H1 (cell line): ENCODE results near the gene ZSCAN16. TPM values are rescaled to one million over a fixed set of nuclear protein-coding genes. Genes with fewer than 3 reads are reported as not detected.

Source experiments
- CTCF ChIA-PET: fragments of 300-600 bp; sonication (Branson Sonifier 250); formaldehyde crosslinking; loops from one replicate; lab custom pipeline; 2021; ENCODE audit not compliant: partially characterized antibody; lab: Charles Lee
- POLR2A ChIA-PET: fragments of 300-600 bp; sonication (Branson Sonifier 250); formaldehyde crosslinking; loops from one replicate; lab custom pipeline; 2021; ENCODE audit warnings: inconsistent platforms; ENCODE audit not compliant: partially characterized antibody; lab: Charles Lee
- DNase-seq, 2 experiments: peaks; one replicate each; pipeline versions ENCODE4 v3.0.0 to v3.0.0-alpha.2; 2010 to 2022; ENCODE audit warnings: low spot score in 2 of 2, low read depth in 1 of 2, mixed read lengths in 1 of 2
- FAIRE-seq: peaks from 2 replicates; lab custom pipeline; 2011; peaks lifted over from hg19 to GRCh38; lab: Jason Lieb, UNC
- H2AFZ ChIP-seq: 2 replicates; pipeline ENCODE4 v1.8.1; 2012; ENCODE audit warnings: low read length, inconsistent platforms
- H2AK5ac ChIP-seq: 2 replicates; pipeline ENCODE4 v1.6.1; 2013; ENCODE audit warnings: low read depth, low read length
- H2BK120ac ChIP-seq: replicated peaks from 2 replicates; pipeline ENCODE3; 2013; ENCODE audit warnings: low read depth, low read length, inconsistent platforms
- H2BK12ac ChIP-seq: 2 replicates; pipeline ENCODE4 v1.6.1; 2013; ENCODE audit warnings: low read depth, low read length
- H2BK15ac ChIP-seq: 2 replicates; pipeline ENCODE4 v1.6.1; 2013; ENCODE audit warnings: low read length
- H2BK20ac ChIP-seq: 2 replicates; pipeline ENCODE4 v1.6.1; 2013; ENCODE audit warnings: low read length
- H2BK5ac ChIP-seq: 2 replicates; pipeline ENCODE4 v1.6.1; 2013; ENCODE audit warnings: low read depth, low read length
- H3K14ac ChIP-seq: 2 replicates; pipeline ENCODE4 v1.6.1; 2013; ENCODE audit warnings: inconsistent platforms; ENCODE audit not compliant: insufficient read length
- H3K18ac ChIP-seq: 2 replicates; pipeline ENCODE4 v1.6.1; 2013; ENCODE audit warnings: low read length; ENCODE audit errors: extremely low read depth
- H3K23ac ChIP-seq: 2 replicates; pipeline ENCODE4 v1.6.1; 2013; ENCODE audit warnings: inconsistent platforms; ENCODE audit not compliant: insufficient read length
- H3K23me2 ChIP-seq: 2 replicates; pipeline ENCODE4 v1.6.1; 2013; ENCODE audit warnings: low read depth, low read length
- H3K27ac ChIP-seq: 2 replicates; pipeline ENCODE4 v1.6.1; 2011; ENCODE audit warnings: low read depth, low read length, inconsistent platforms
- H3K27me3 ChIP-seq, 4 experiments: replicated peaks in 1 of 4; 1 replicate in 1 of 4; 2 replicates in 3 of 4; pipeline versions ENCODE4 v1.6.1 to v1.8.1; 2011 to 2013; ENCODE audit warnings: low read length in 3 of 4, mild to moderate bottlenecking in 3 of 4, inconsistent platforms in 2 of 4, mixed read lengths in 2 of 4, moderate library complexity in 1 of 4; ENCODE audit not compliant: control insufficient read depth in 3 of 4, insufficient read depth in 3 of 4; ENCODE audit errors: extremely low read depth in 1 of 4
- H3K36me3 ChIP-seq, 4 experiments: 2 replicates each; pipeline versions ENCODE4 v1.6.1 to v1.8.1; 2011 to 2013; ENCODE audit warnings: mild to moderate bottlenecking in 4 of 4, low read length in 3 of 4, moderate library complexity in 2 of 4, control low read depth in 1 of 4, inconsistent platforms in 1 of 4; ENCODE audit not compliant: insufficient read depth in 4 of 4, control insufficient read depth in 2 of 4
- H3K4ac ChIP-seq: replicated peaks from 2 replicates; pipeline ENCODE3; 2013; ENCODE audit warnings: low read length, low read depth, mixed read lengths, inconsistent platforms; ENCODE audit not compliant: insufficient read length
- H3K4me1 ChIP-seq, 4 experiments: replicated peaks in 1 of 4; 1 replicate in 1 of 4; 2 replicates in 3 of 4; pipeline versions ENCODE4 v1.6.1 to v1.8.1; 2011 to 2013; ENCODE audit warnings: low read length in 3 of 4, inconsistent platforms in 2 of 4, mixed read lengths in 1 of 4; ENCODE audit not compliant: insufficient read depth in 4 of 4, control insufficient read depth in 3 of 4
- H3K4me2 ChIP-seq, 2 experiments: 2 replicates each; pipeline versions ENCODE4 v1.6.1 to v1.8.1; 2011 to 2013; ENCODE audit warnings: low read depth in 2 of 2, low read length in 2 of 2, control low read depth in 1 of 2, inconsistent platforms in 1 of 2, mild to moderate bottlenecking in 1 of 2; ENCODE audit not compliant: insufficient read depth in 1 of 2
- H3K4me3 ChIP-seq, 4 experiments: fragments of 200-600, 300-600 bp in 1 of 4; sonication (generic), shearing (Covaris generic), sonication (Bioruptor Twin) in 1 of 4; 2 replicates each; pipeline versions ENCODE4 v1.5.1 to v1.8.1; 2011 to 2016; ENCODE audit warnings: low read length in 4 of 4, low read depth in 3 of 4, control low read depth in 2 of 4, inconsistent platforms in 2 of 4, mild to moderate bottlenecking in 2 of 4, mixed read lengths in 1 of 4, moderate library complexity in 1 of 4; ENCODE audit not compliant: insufficient read depth in 2 of 4; ENCODE audit errors: extremely low read depth in 1 of 4
- H3K56ac ChIP-seq: replicated peaks from 2 replicates; pipeline ENCODE3; 2013; ENCODE audit warnings: low read depth, mild to moderate bottlenecking, mixed read lengths, low read length, inconsistent platforms; ENCODE audit not compliant: insufficient read length
- H3K79me1 ChIP-seq: 2 replicates; pipeline ENCODE4 v1.6.1; 2013; ENCODE audit warnings: low read depth, low read length, control low read depth
- H3K79me2 ChIP-seq, 2 experiments: 2 replicates each; pipeline versions ENCODE4 v1.6.1 to v1.8.1; 2012 to 2013; ENCODE audit warnings: low read length in 2 of 2, mild to moderate bottlenecking in 2 of 2, inconsistent platforms in 1 of 2; ENCODE audit not compliant: insufficient read depth in 2 of 2, control insufficient read depth in 1 of 2
- H3K9ac ChIP-seq, 4 experiments: replicated peaks in 1 of 4; 1 replicate in 1 of 4; 2 replicates in 3 of 4; pipeline versions ENCODE4 v1.6.1 to v1.8.1; 2011 to 2013; ENCODE audit warnings: low read depth in 3 of 4, low read length in 3 of 4, control low read depth in 2 of 4, mild to moderate bottlenecking in 2 of 4, moderate library complexity in 2 of 4, inconsistent platforms in 1 of 4; ENCODE audit errors: extremely low read depth in 1 of 4
- H3K9me3 ChIP-seq, 2 experiments: 2 replicates each; pipeline versions ENCODE4 v1.6.1 to v1.8.1; 2012 to 2013; ENCODE audit warnings: mild to moderate bottlenecking in 2 of 2, moderate library complexity in 2 of 2, control low read depth in 1 of 2, inconsistent platforms in 1 of 2, low read depth in 1 of 2, low read length in 1 of 2, mixed read lengths in 1 of 2; ENCODE audit not compliant: insufficient read depth in 2 of 2
- H4K20me1 ChIP-seq, 2 experiments: replicated peaks in 1 of 2; 2 replicates each; pipeline versions ENCODE3 to v1.8.1; 2011 to 2013; ENCODE audit warnings: inconsistent platforms in 2 of 2, low read length in 2 of 2, mild to moderate bottlenecking in 1 of 2; ENCODE audit not compliant: insufficient read depth in 2 of 2, control insufficient read depth in 1 of 2
- H4K5ac ChIP-seq: 2 replicates; pipeline ENCODE4 v1.6.1; 2013; ENCODE audit warnings: low read length, low read depth, mixed read lengths, inconsistent platforms; ENCODE audit not compliant: insufficient read length
- H4K8ac ChIP-seq: 2 replicates; pipeline ENCODE4 v1.8.0; 2013; ENCODE audit warnings: mild to moderate bottlenecking, moderate library complexity, low read length, inconsistent platforms; ENCODE audit not compliant: insufficient read depth; ENCODE audit errors: extremely low read depth
- H4K91ac ChIP-seq: replicated peaks from 2 replicates; pipeline ENCODE3; 2013; ENCODE audit warnings: low read length, mixed read lengths, inconsistent platforms; ENCODE audit not compliant: insufficient read length
- CBX5 ChIP-seq: fragments of 300-800, 300-1000 bp; sonication (generic); IDR thresholded peaks from 2 replicates; pipeline ENCODE4 v1.7.1; 2016; ENCODE audit warnings: antibody characterized with exemption, low read length, low read depth
- FOSL1 ChIP-seq: IDR thresholded peaks from 2 replicates; pipeline ENCODE4 v1.6.1; 2011; ENCODE audit warnings: mild to moderate bottlenecking, low read depth, low read length, moderate library complexity; ENCODE audit not compliant: insufficient read depth
- SP1 ChIP-seq: IDR thresholded peaks from 2 replicates; pipeline ENCODE4 v1.6.1; 2011; ENCODE audit warnings: low read depth, low read length
- WGBS, 2 experiments: shearing (Covaris generic) in 1 of 2; methylation state at CpG; one replicate each; pipeline versions ENCODE4 v1.1.6 to v1.1.7; 2013 to 2015; ENCODE audit warnings: low lambda C conversion rate in 2 of 2, mixed read lengths in 2 of 2, inconsistent platforms in 1 of 2, low coverage in 1 of 2, missing lambda C conversion rate in 1 of 2; ENCODE audit not compliant: insufficient replicate concordance in 2 of 2, insufficient coverage in 1 of 2, insufficient read length in 1 of 2; ENCODE audit errors: extremely low coverage in 1 of 2, missing lambda C conversion rate in 1 of 2; 5-methylcytosine and 5-hydroxymethylcytosine counted together
- polyA plus RNA-seq, 7 experiments: library from polyadenylated mRNA; depleted of rRNA in 3 of 7; stranded (reverse) in 5 of 7; unstranded in 2 of 7; fragments of >200 nt in 5 of 7; fragments of 200-250 nt in 2 of 7; gene quantifications; 1 replicate in 5 of 7; 2 replicates in 1 of 7; 4 replicates in 1 of 7; pipeline versions ENCODE4 v1.2.1 to v1.2.3, GENCODE V29; 2011 to 2013; ENCODE audit warnings: missing spikeins in 2 of 7, mixed read lengths in 2 of 7
- total RNA-seq: library from RNA; stranded (reverse); fragmentation: NEBNext Ultra II Directional; extraction: Animal tissue kit (Norgen Biotek cat#: 25700); gene quantifications from 2 replicates; pipeline ENCODE4 v1.2.1, GENCODE V29; 2021

The ZSCAN16 gene
- total and polyA plus RNA-seq, 2 of the 8 experiments (the other 6 are each of a cell fraction or from before 2014, with no cell fraction given) = 3.6 to 9.4 TPM

DNA sequence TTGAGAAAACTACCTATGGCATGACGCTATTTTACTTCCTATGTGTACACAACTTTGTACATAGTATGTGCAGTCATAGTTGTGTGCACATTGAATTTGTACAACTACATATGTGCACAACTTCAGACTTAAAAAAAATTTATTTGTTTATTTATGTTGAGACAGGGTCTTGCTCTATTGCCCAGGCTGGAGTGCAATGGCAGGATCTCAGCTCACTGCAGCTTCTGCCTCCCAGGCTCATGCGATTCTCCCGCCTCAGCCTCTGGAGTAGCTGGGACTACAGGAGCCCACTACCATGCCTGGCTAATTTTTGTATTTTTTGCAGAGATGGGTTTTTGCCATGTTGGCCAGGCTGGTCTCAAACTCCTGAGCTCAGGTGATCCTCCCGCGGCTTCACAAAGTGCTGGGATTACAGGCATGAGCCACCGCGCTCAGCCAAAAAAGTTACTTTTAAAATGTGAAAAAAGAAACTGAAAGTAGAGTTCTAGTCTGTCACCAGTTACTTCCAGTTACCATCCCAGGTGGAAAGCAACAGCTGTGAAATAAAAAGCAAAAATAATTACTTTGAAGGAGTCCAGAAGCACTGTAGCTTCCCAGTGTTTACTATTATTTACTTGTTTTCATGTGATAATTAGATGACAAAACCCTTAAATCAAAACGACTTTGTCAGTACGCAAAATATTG lies 15.6 kb downstream of the ZSCAN16 start:
- no peak overlapping the region for H3K18ac ChIP-seq
- H3K9me3 ChIP-seq = no peaks in the 10 kb centered on the region
- ChIA-PET CTCF (no interaction called here), POLR2A (interaction anchor here (0.7 to 1.4 kb wide), 4 partner anchors 9 to 708 kb away, joined by 3 to 5 read pairs (median 3); partner anchors contain the start of gene ZSCAN16)
- no peak overlapping the region for H2BK12ac ChIP-seq
- no peak overlapping the region for H4K91ac ChIP-seq
- DNase-seq (no peak), FAIRE-seq (no peak)
- no peak overlapping the region for H3K27ac ChIP-seq
- no peak overlapping the region for H4K8ac ChIP-seq
- peaks cover 0 to 12% (median 2%) of the 10 kb centered on the region in 4 experiments; a peak in 3 of 7 replicates for H3K4me1 ChIP-seq
- H3K4ac ChIP-seq = no peak overlapping the region
- no peak overlapping the region for H4K5ac ChIP-seq
- no peak overlapping the region for H2BK20ac ChIP-seq
- H3K56ac ChIP-seq = no peak overlapping the region
- H3K9ac ChIP-seq = no peak overlapping the region
- H2AK5ac ChIP-seq = no peak overlapping the region
- no peak overlapping the region for H2AFZ ChIP-seq
- H3K79me2 ChIP-seq = peaks cover 0 to 42% of the 10 kb centered on the region in 2 experiments; a peak in 3 of 4 replicates
- H3K23ac ChIP-seq = no peak overlapping the region
- no peak overlapping the region for H3K14ac ChIP-seq
- no peak overlapping the region for H3K4me2 ChIP-seq
- H2BK5ac ChIP-seq = no peak overlapping the region
- peaks cover 0 to 5% (median 0%) of the 10 kb centered on the region in 4 experiments; a peak in 3 of 8 replicates for H3K36me3 ChIP-seq
- peaks cover 6% of the 10 kb centered on the region for H3K23me2 ChIP-seq
- peaks cover 0 to 3% (median 1%) of the 10 kb centered on the region in 4 experiments; a peak in 1 of 7 replicates for H3K27me3 ChIP-seq
- no peak overlapping the region for H2BK120ac ChIP-seq
- no peak overlapping the region for H3K4me3 ChIP-seq
- no peaks in the 10 kb centered on the region for H3K79me1 ChIP-seq
- TF ChIP-seq FOSL1 = no peak
- no peak for TF ChIP-seq CBX5
- TF ChIP-seq SP1 = no peak
- no peaks in the 10 kb centered on the region for H4K20me1 ChIP-seq
- H2BK15ac ChIP-seq = no peak overlapping the region
- WGBS, 2 experiments = 82% methylated on average over 9 of the region's 9 CpGs; no CpG with 5 or more reads in 1 of the 2 experiments
